Measurements from ENCODE around the gene DPH5. TPM values are rescaled to one million over a fixed set of nuclear protein-coding genes. Genes with fewer than 3 reads are reported as not detected.

Gene DPH5
- total and polyA plus RNA-seq, 12 donors = 26.3 to 44.3 (median 35.3) TPM

DNA sequence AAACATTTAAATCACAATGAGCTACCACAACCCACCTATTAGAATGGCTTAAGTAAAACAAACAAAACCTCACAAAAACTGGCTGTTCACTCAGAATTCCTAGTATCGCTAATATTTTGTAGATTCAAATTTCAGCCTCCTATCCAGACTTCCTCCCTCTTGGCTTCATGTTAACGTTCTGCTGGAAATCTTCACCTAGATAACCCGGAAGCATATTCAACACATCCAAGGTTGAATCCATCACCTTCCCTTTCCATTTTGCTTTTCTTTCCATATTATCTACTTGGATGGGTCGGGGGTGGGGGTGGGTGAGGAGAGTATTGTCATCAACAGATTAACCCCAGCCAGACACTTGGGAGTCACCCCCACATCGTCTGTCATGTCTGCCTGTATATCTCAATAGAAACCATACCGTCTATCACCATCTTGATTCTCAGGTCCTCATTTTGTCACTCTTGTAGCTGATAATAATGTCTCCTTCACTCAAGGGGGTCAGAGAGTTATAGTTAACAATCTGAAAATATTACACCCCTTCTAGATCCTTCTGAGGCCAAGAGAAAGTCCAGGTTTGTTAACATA, 1.7 kb upstream of the DPH5 start:
- intact Hi-C loops (cut with DNase I) = loop anchor here in 8 of 10 donors (2.0 to 10.0 kb wide), 9 partner anchors 80 to 260 kb away; partner anchors contain the start of gene S1PR1 (in 4 of the 8)
- no peak overlapping the region for H3K4me3 ChIP-seq
- TF ChIP-seq, protein P1, sequence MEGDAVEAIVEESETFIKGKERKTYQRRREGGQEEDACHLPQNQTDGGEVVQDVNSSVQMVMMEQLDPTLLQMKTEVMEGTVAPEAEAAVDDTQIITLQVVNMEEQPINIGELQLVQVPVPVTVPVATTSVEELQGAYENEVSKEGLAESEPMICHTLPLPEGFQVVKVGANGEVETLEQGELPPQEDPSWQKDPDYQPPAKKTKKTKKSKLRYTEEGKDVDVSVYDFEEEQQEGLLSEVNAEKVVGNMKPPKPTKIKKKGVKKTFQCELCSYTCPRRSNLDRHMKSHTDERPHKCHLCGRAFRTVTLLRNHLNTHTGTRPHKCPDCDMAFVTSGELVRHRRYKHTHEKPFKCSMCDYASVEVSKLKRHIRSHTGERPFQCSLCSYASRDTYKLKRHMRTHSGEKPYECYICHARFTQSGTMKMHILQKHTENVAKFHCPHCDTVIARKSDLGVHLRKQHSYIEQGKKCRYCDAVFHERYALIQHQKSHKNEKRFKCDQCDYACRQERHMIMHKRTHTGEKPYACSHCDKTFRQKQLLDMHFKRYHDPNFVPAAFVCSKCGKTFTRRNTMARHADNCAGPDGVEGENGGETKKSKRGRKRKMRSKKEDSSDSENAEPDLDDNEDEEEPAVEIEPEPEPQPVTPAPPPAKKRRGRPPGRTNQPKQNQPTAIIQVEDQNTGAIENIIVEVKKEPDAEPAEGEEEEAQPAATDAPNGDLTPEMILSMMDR (IDR thresholded peaks at IDR 0.05) = no peak
- WGBS, 2 donors = 81% methylated on average over 6 of the region's 6 CpGs
- ATAC-seq (no peak), DNase-seq (no peak)
- peaks cover 0 to 13% (median 0%) of the 10 kb centered on the region in 9 donors for H3K36me3 ChIP-seq
- peaks cover 2 to 48% (median 23%) of the 10 kb centered on the region in 9 donors for H3K4me1 ChIP-seq
- H3K9me3 ChIP-seq = no peaks in the 10 kb centered on the region
- H3K27ac ChIP-seq = no peak overlapping the region
- H3K27me3 ChIP-seq = no peaks in the 10 kb centered on the region

DNA sequence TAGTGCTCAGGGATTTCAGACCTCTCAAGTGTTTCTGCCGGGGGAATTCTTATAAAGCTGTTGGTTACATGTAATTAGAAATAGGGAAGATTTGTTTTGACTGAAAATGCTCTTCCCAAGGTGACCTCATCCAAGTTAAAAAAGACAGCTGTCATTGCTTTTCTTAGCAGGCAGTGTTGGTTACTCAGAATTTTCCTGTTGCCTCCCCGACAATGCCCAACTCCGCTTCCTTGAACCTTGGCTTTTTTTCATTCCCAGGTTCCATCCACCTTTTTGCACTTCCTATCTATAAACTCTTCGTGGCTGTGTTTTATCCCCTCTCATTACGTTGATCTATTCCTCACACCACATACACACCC, 825 bp upstream of the DPH5 start:
- TF ChIP-seq, protein P1 (IDR thresholded peaks at IDR 0.05) = no peak
- intact Hi-C loops (cut with DNase I) = loop anchor here in 8 of 10 donors (2.0 to 10.0 kb wide), 9 partner anchors 81 to 261 kb away; partner anchors contain the start of gene S1PR1 (in 4 of the 8)

DNA sequence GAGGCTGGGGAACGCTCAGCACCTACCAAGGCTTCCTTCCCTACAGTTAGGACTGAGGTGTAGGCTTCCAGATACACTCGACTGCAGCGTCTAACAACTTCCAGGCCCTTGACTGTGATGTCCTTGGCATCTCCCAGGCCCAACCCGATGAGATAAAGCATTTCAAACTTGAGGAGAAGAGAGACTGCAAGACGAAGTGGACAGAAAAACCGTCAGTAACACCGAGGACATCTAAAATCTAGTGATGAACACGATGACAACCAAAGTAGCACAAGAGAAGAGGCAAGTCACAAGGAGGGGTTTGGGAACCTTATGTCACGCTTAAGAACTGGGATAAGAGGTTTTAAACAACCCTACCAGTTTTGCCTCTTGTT, 314 bp downstream of the DPH5 start:
- 0 to 1% methylated on average over 9 of the region's 9 CpGs for WGBS, 2 donors
- Histone ChIP-seq H3K4me3 (peak overlapping the region; percentile 48 to 85 (median 71)), H3K36me3 (peaks cover 0 to 25% (median 0%) of the 10 kb centered on the region in 9 donors), H3K27ac (peak overlapping the region in 9 of 10 donors; percentile 72 to 93 (median 88)), H3K27me3 (no peaks in the 10 kb centered on the region), H3K4me1 (peaks cover 2 to 44% (median 23%) of the 10 kb centered on the region in 9 donors), H3K9me3 (no peaks in the 10 kb centered on the region)
- peak; percentile 36 to 81 (median 55) for ATAC-seq
- TF ChIP-seq, protein P1 (IDR thresholded peaks at IDR 0.05) = no peak
- intact Hi-C loops (cut with DNase I) = loop anchor here in 8 of 10 donors (5.0 to 10.0 kb wide), 8 partner anchors 82 to 262 kb away; partner anchors contain the start of gene S1PR1 (in 4 of the 8)
- DNase-seq = peak in 1 of 2 donors; percentile 13

More for the DNA sequence above, 825 bp upstream of the DPH5 start:
- Histone ChIP-seq H3K36me3 (peaks cover 0 to 16% (median 0%) of the 10 kb centered on the region in 9 donors), H3K27ac (peak overlapping the region; percentile 42 to 93 (median 88)), H3K27me3 (no peaks in the 10 kb centered on the region), H3K9me3 (no peaks in the 10 kb centered on the region), H3K4me1 (peaks cover 2 to 46% (median 23%) of the 10 kb centered on the region in 9 donors), H3K4me3 (peak overlapping the region; percentile 48 to 85 (median 71))
- WGBS, 2 donors = 30 to 38% methylated on average over 5 of the region's 5 CpGs
- DNase-seq (no peak), ATAC-seq (no peak)

DNA sequence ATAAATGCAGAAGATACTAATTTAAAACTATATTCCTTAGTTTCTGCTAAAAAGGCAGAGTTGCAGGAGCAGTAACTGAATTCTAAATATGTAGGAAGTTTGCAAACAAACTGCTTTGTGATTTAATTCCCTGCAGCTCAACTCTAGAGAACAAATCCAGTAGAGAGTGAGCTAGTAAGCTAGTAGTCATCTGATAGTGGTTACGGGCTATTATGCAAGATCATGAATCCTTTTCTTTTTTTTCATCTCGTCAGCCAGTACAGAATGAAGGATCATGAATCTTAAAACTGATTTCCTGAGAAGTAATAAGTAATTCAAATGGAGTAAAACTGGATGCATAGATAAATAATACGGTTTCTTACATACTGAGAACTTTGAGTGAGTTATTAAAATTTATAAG, 3.3 kb downstream of the DPH5 start:
- peaks cover 0 to 46% (median 0%) of the 10 kb centered on the region in 9 donors for H3K36me3 ChIP-seq
- DNase-seq = no peak
- no peak overlapping the region for H3K27ac ChIP-seq
- H3K27me3 ChIP-seq = no peaks in the 10 kb centered on the region
- no peak overlapping the region for H3K4me3 ChIP-seq
- intact Hi-C loops (cut with DNase I) = loop anchor here in 4 of 10 donors (10.0 kb wide), 3 partner anchors 97 to 263 kb away; partner anchors contain the start of gene S1PR1 (in 2 of the 4)
- ATAC-seq = no peak
- no peaks in the 10 kb centered on the region for H3K9me3 ChIP-seq
- WGBS, 2 donors = 80 to 85% methylated on average over 3 of the region's 3 CpGs
- TF ChIP-seq, protein P1 (IDR thresholded peaks at IDR 0.05) = no peak
- peaks cover 2 to 29% (median 22%) of the 10 kb centered on the region in 9 donors for H3K4me1 ChIP-seq

Data from heart right ventricle (tissue), 16 donors.